ENCODE measurements around the gene EDEM3.

EDEM3 gene

GRCh38 chr1:184740344-184740743 lies 14.3 kb downstream of the EDEM3 start:
- Mint-ChIP-seq H3K27me3 (no peaks in the 10 kb centered on the region), H3K4me1 (peaks cover 4 to 7% of the 10 kb centered on the region in 2 donors), H3K9me3 (no peaks in the 10 kb centered on the region), H3K4me3 (no peak overlapping the region), H3K27ac (no peak overlapping the region), H3K36me3 (peaks cover 9 to 28% of the 10 kb centered on the region in 2 donors)
- no peak for DNase-seq
- no peak for ATAC-seq (replicated peaks)

- Mint-ChIP-seq H3K9me3 (no peaks in the 10 kb centered on the region), H3K27me3 (no peaks in the 10 kb centered on the region), H3K4me1 (peaks cover 5 to 13% of the 10 kb centered on the region in 2 donors), H3K36me3 (peaks cover 12 to 26% of the 10 kb centered on the region in 2 donors), H3K4me3 (no peak overlapping the region), H3K27ac (no peak overlapping the region)
- DNase-seq = no peak
- ATAC-seq (replicated peaks) = no peak
These were observed 14.9 kb downstream of the EDEM3 start for GRCh38 chr1:184739796-184740195.

DNA sequence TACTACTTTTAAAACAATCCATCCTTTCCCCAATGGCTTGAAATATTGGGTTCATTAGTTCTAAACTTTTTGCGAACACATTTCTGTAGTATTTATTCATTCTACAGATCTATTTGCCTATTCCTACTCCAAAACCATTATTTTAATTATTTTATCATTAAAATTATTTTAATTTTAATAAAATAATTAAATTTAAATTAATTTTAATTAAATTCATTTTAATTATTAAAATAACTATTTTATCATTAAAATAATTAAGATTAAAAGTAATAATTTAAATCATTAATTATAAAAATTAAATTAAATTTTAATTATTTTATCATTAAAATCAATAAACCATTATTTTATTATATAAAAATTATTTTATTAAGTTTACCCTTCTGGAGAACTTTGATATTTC lies 15.6 kb downstream of the EDEM3 start:
- Mint-ChIP-seq H3K27ac (no peak overlapping the region), H3K36me3 (peaks cover 12 to 24% of the 10 kb centered on the region in 2 donors), H3K9me3 (no peaks in the 10 kb centered on the region), H3K27me3 (no peaks in the 10 kb centered on the region), H3K4me1 (peaks cover 5 to 13% of the 10 kb centered on the region in 2 donors), H3K4me3 (no peak overlapping the region)
- no peak for ATAC-seq (replicated peaks)
- no peak for DNase-seq

GRCh38 chr1:184734980-184735379 lies 19.7 kb downstream of the EDEM3 start:
- no peak for DNase-seq
- Mint-ChIP-seq H3K36me3 (peaks cover 23 to 35% of the 10 kb centered on the region in 2 donors), H3K9me3 (no peaks in the 10 kb centered on the region), H3K4me1 (peaks cover 8 to 13% of the 10 kb centered on the region in 2 donors), H3K27ac (peak overlapping the region; percentile 14), H3K27me3 (no peaks in the 10 kb centered on the region), H3K4me3 (no peak overlapping the region)
- ATAC-seq (replicated peaks) = peak in 1 of 2 donors; percentile 50

- Mint-ChIP-seq H3K4me3 (no peak overlapping the region), H3K27ac (no peak overlapping the region), H3K27me3 (no peaks in the 10 kb centered on the region), H3K4me1 (no peaks in the 10 kb centered on the region), H3K9me3 (no peaks in the 10 kb centered on the region), H3K36me3 (peaks cover 6 to 14% of the 10 kb centered on the region in 2 donors)
- DNase-seq (no peak), ATAC-seq (replicated peaks) (no peak)
These were observed 29.8 kb downstream of the EDEM3 start for GRCh38 chr1:184724843-184725242.

DNA sequence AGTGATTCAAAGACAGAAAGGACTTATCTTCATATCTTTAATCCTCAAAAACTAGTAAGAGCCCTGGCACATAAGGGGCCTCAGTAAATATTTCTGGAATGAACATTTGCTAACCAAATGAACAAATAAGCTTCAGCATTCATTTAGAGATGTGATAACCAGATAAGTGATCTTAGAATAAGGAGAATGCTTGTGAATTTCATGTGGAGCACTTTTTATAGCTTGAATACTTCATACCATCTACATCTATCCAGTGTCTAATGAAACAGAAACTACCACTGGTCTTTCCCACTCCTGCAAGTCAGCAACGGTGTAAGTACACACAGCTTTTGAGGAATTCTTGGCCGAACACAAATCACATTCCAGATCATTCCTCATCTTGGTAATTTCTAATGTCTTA lies 38.5 kb downstream of the EDEM3 start:
- Mint-ChIP-seq H3K27ac (no peak overlapping the region), H3K4me3 (no peak overlapping the region), H3K27me3 (no peaks in the 10 kb centered on the region), H3K4me1 (no peaks in the 10 kb centered on the region), H3K9me3 (no peaks in the 10 kb centered on the region), H3K36me3 (peaks cover 4 to 33% of the 10 kb centered on the region in 2 donors)
- DNase-seq = no peak
- no peak for ATAC-seq (replicated peaks)

DNA sequence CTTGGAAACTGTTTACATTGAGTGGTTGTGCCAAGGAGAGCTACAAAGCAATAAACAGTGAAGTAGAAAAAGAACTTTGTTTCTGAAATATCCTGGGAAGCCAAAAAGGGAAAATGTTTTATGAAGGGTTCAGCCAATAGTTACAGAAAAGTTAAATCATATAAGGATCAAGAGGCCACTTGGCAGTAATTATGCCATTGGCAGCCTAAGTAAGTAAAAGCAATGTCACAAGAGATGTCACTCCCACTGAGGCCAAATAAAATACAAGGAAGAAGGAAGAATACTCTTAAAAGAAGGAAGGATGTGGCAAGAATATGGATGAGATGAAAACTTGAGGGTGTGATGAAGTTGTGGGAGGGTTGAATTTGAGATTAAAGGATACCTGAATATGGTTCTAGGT lies 45.2 kb downstream of the EDEM3 start:
- no peaks in the 10 kb centered on the region for H3K9me3 Mint-ChIP-seq
- ATAC-seq (replicated peaks) (no peak), DNase-seq (no peak)
- peaks cover 14 to 28% of the 10 kb centered on the region in 2 donors for H3K36me3 Mint-ChIP-seq
- H3K4me3 Mint-ChIP-seq = no peak overlapping the region
- H3K27me3 Mint-ChIP-seq = no peaks in the 10 kb centered on the region
- H3K27ac Mint-ChIP-seq = no peak overlapping the region
- peaks cover 4 to 12% of the 10 kb centered on the region in 2 donors for H3K4me1 Mint-ChIP-seq

- Mint-ChIP-seq H3K27me3 (no peaks in the 10 kb centered on the region), H3K27ac (peak overlapping the region; percentile 15), H3K4me3 (no peak overlapping the region), H3K9me3 (no peaks in the 10 kb centered on the region), H3K36me3 (peaks cover 18 to 26% of the 10 kb centered on the region in 2 donors), H3K4me1 (peaks cover 4 to 12% of the 10 kb centered on the region in 2 donors)
- no peak for DNase-seq
- peak in 1 of 2 donors; percentile 39 for ATAC-seq (replicated peaks)
These were observed 46.5 kb downstream of the EDEM3 start for GRCh38 chr1:184708084-184708676.

GRCh38 chr1:184705271-184705670 lies 49.4 kb downstream of the EDEM3 start:
- Mint-ChIP-seq H3K4me3 (no peak overlapping the region), H3K9me3 (no peaks in the 10 kb centered on the region), H3K36me3 (peaks cover 25 to 38% of the 10 kb centered on the region in 2 donors), H3K27me3 (no peaks in the 10 kb centered on the region), H3K4me1 (peaks cover 4 to 12% of the 10 kb centered on the region in 2 donors), H3K27ac (no peak overlapping the region)
- ATAC-seq (replicated peaks) (no peak), DNase-seq (no peak)

DNA sequence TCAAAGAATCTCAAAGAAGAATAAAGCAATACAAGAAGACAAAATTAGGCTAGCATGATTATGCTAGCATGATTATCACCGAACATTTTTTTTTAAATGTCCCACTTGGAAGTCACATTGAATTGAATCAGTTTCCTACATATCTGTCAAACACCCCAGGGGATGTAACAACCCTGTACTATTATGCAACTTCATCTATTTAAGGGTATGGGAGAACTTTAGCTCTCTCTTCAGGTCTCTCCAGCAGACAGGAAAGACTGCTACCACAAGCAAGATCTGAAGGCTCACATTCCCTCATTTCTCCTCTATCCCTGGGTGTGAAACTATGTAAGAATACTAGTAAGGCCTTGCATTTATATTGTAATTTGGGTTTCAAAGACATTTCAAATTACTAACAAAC lies 52.8 kb downstream of the EDEM3 start:
- no peaks in the 10 kb centered on the region for H3K9me3 Mint-ChIP-seq
- DNase-seq (no peak), ATAC-seq (replicated peaks) (no peak)
- peaks cover 0 to 9% of the 10 kb centered on the region in 2 donors for H3K4me1 Mint-ChIP-seq
- no peak overlapping the region for H3K4me3 Mint-ChIP-seq
- H3K27ac Mint-ChIP-seq = no peak overlapping the region
- peaks cover 22 to 33% of the 10 kb centered on the region in 2 donors for H3K36me3 Mint-ChIP-seq
- no peaks in the 10 kb centered on the region for H3K27me3 Mint-ChIP-seq

- Mint-ChIP-seq H3K4me1 (peaks cover 0 to 9% of the 10 kb centered on the region in 2 donors), H3K4me3 (no peak overlapping the region), H3K27ac (no peak overlapping the region)
These were observed 55.7 kb downstream of the EDEM3 start for GRCh38 chr1:184698969-184699368.

GRCh38 chr1:184698016-184698415 lies 56.6 kb downstream of the EDEM3 start:
- Mint-ChIP-seq H3K9me3 (no peaks in the 10 kb centered on the region), H3K27ac (no peak overlapping the region), H3K4me3 (no peak overlapping the region), H3K27me3 (no peaks in the 10 kb centered on the region), H3K4me1 (peaks cover 0 to 9% of the 10 kb centered on the region in 2 donors), H3K36me3 (peaks cover 21 to 48% of the 10 kb centered on the region in 2 donors)
- ATAC-seq (replicated peaks) = no peak
- no peak for DNase-seq

More at GRCh38 chr1:184698969-184699368, 55.7 kb downstream of the EDEM3 start:
- ATAC-seq (replicated peaks) = no peak
- Mint-ChIP-seq H3K9me3 (no peaks in the 10 kb centered on the region), H3K27me3 (no peaks in the 10 kb centered on the region), H3K36me3 (peaks cover 25 to 50% of the 10 kb centered on the region in 2 donors)
- DNase-seq = no peak

DNA sequence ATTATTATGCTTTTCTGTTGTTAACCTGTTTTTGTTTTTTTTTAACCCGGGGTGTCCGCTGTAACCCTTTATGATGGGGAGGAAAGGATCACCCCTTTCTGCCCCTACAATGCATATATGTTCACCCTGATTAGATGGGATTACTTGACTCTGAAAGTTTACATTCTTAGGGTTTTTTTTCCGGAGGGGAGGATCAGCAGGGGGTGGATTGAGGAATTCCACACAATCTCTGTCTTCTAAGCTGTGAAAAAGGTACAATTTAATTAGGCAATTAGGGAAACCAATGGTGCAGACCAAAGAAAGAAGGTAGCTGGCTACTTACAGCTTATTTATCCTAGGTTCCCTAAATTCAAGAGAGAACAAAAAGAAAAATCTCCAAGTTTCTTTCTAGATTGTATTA lies 58.3 kb downstream of the EDEM3 start:
- Mint-ChIP-seq H3K4me3 (no peak overlapping the region), H3K27me3 (no peaks in the 10 kb centered on the region), H3K4me1 (peaks cover 0 to 9% of the 10 kb centered on the region in 2 donors), H3K9me3 (no peaks in the 10 kb centered on the region), H3K27ac (no peak overlapping the region), H3K36me3 (peaks cover 19 to 40% of the 10 kb centered on the region in 2 donors)
- ATAC-seq (replicated peaks) (no peak), DNase-seq (no peak)

DNA sequence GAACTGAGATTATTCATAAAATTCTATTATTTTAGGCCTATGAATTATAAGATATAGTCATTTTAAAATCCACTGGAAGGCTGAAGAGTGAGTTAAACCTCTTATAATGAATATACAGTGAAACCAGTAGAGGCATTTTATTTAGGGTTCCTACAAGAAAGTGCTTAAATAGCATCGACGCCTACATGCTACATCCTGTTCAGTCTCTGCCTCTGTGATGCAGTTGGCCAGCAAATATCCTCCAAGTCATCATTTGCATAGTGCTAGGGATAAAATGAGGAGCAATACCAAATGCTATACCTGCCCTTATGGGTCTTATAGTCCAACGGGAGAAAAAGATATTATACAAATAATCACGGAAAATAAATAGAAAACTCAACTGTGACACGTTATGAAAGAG lies 59.6 kb downstream of the EDEM3 start:
- Mint-ChIP-seq H3K4me1 (peaks cover 0 to 9% of the 10 kb centered on the region in 2 donors), H3K9me3 (no peaks in the 10 kb centered on the region), H3K36me3 (peaks cover 15 to 37% of the 10 kb centered on the region in 2 donors), H3K4me3 (no peak overlapping the region), H3K27me3 (no peaks in the 10 kb centered on the region), H3K27ac (no peak overlapping the region)
- DNase-seq = no peak
- no peak for ATAC-seq (replicated peaks)

DNA sequence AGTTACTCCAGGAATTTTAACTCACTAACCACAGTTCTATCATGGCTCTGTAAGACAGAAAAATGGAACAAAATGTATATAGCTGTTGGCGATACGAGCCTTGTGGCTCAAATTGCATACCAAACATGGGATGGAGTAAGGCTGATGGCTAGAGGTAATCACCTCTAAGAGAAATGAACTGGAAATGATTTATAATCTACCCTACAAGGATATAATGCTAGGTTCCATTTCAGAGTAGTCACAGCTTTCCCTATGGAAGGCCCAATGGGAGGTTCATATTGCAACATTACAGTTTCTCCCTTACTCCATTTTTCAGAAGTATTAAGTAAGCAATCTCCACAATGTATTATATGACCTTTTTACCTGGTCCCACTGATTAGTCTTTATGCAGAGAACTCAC lies 61.6 kb downstream of the EDEM3 start:
- no peaks in the 10 kb centered on the region for H3K27me3 Mint-ChIP-seq
- no peaks in the 10 kb centered on the region for H3K9me3 Mint-ChIP-seq
- no peaks in the 10 kb centered on the region for H3K4me1 Mint-ChIP-seq
- no peak overlapping the region for H3K27ac Mint-ChIP-seq
- no peak overlapping the region for H3K4me3 Mint-ChIP-seq
- peaks cover 9 to 31% of the 10 kb centered on the region in 2 donors for H3K36me3 Mint-ChIP-seq
- ATAC-seq (replicated peaks) = no peak
- DNase-seq = no peak
